ENCODE results near the gene KLF8.

The KLF8 gene

DNA sequence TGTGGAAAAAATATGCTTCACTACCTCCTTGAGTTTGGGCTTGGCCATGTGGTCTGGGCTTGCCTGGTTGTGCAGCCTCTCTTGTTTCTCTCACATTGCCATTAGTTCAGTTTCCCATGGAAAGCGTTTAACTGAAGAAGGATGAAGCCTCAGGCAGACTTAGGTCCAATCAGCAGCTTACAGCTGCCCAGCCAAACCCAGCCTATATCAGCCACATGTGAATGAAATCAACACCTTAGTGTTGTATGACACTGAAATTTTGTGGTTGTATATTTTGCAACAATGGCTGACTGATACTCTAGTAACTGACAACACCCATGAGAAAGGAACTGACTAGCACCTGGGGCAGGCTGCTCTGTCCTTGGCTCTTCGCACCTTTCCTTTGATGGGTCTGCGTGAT is 81.2 kb downstream of the KLF8 start:
- no peak for DNase-seq

- DNase-seq: no peak
Measured at GRCh38 chrX:56314334-56314733, 82.2 kb downstream of the KLF8 start.

GRCh38 chrX:56318076-56318475 is 85.9 kb downstream of the KLF8 start:
- no peak for DNase-seq

GRCh38 chrX:56319165-56319564 is 87.0 kb downstream of the KLF8 start:
- DNase-seq: no peak

Measured in NCI-H187 treated with DMSO at 0.1 percent for 48 hours (cell line).